H1 (cell line): ENCODE data around the gene C17orf113. TPM values are rescaled to one million over a fixed set of nuclear protein-coding genes. Genes with fewer than 3 reads are reported as not detected.

ENCODE experiments used
- CTCF ChIA-PET: fragments of 300-600 bp; sonication (Branson Sonifier 250); formaldehyde crosslinking; loops from one replicate; lab custom pipeline; 2021; ENCODE audit not compliant: partially characterized antibody; lab: Charles Lee
- POLR2A ChIA-PET: fragments of 300-600 bp; sonication (Branson Sonifier 250); formaldehyde crosslinking; loops from one replicate; lab custom pipeline; 2021; ENCODE audit warnings: inconsistent platforms; ENCODE audit not compliant: partially characterized antibody; lab: Charles Lee
- DNase-seq, 2 experiments: peaks; one replicate each; pipeline versions ENCODE4 v3.0.0 to v3.0.0-alpha.2; 2010 to 2022; ENCODE audit warnings: low spot score in 2 of 2, low read depth in 1 of 2, mixed read lengths in 1 of 2
- FAIRE-seq: peaks from 2 replicates; lab custom pipeline; 2011; peaks lifted over from hg19 to GRCh38; lab: Jason Lieb, UNC
- H2AFZ ChIP-seq: 2 replicates; pipeline ENCODE4 v1.8.1; 2012; ENCODE audit warnings: low read length, inconsistent platforms
- H2AK5ac ChIP-seq: 2 replicates; pipeline ENCODE4 v1.6.1; 2013; ENCODE audit warnings: low read depth, low read length
- H2BK120ac ChIP-seq: replicated peaks from 2 replicates; pipeline ENCODE3; 2013; ENCODE audit warnings: low read depth, low read length, inconsistent platforms
- H2BK12ac ChIP-seq: 2 replicates; pipeline ENCODE4 v1.6.1; 2013; ENCODE audit warnings: low read depth, low read length
- H2BK15ac ChIP-seq: 2 replicates; pipeline ENCODE4 v1.6.1; 2013; ENCODE audit warnings: low read length
- H2BK20ac ChIP-seq: 2 replicates; pipeline ENCODE4 v1.6.1; 2013; ENCODE audit warnings: low read length
- H2BK5ac ChIP-seq: 2 replicates; pipeline ENCODE4 v1.6.1; 2013; ENCODE audit warnings: low read depth, low read length
- H3K14ac ChIP-seq: 2 replicates; pipeline ENCODE4 v1.6.1; 2013; ENCODE audit warnings: inconsistent platforms; ENCODE audit not compliant: insufficient read length
- H3K18ac ChIP-seq: 2 replicates; pipeline ENCODE4 v1.6.1; 2013; ENCODE audit warnings: low read length; ENCODE audit errors: extremely low read depth
- H3K23ac ChIP-seq: 2 replicates; pipeline ENCODE4 v1.6.1; 2013; ENCODE audit warnings: inconsistent platforms; ENCODE audit not compliant: insufficient read length
- H3K23me2 ChIP-seq: 2 replicates; pipeline ENCODE4 v1.6.1; 2013; ENCODE audit warnings: low read depth, low read length
- H3K27ac ChIP-seq: 2 replicates; pipeline ENCODE4 v1.6.1; 2011; ENCODE audit warnings: low read depth, low read length, inconsistent platforms
- H3K27me3 ChIP-seq, 4 experiments: replicated peaks in 1 of 4; 1 replicate in 1 of 4; 2 replicates in 3 of 4; pipeline versions ENCODE4 v1.6.1 to v1.8.1; 2011 to 2013; ENCODE audit warnings: low read length in 3 of 4, mild to moderate bottlenecking in 3 of 4, inconsistent platforms in 2 of 4, mixed read lengths in 2 of 4, moderate library complexity in 1 of 4; ENCODE audit not compliant: control insufficient read depth in 3 of 4, insufficient read depth in 3 of 4; ENCODE audit errors: extremely low read depth in 1 of 4
- H3K36me3 ChIP-seq, 4 experiments: 2 replicates each; pipeline versions ENCODE4 v1.6.1 to v1.8.1; 2011 to 2013; ENCODE audit warnings: mild to moderate bottlenecking in 4 of 4, low read length in 3 of 4, moderate library complexity in 2 of 4, control low read depth in 1 of 4, inconsistent platforms in 1 of 4; ENCODE audit not compliant: insufficient read depth in 4 of 4, control insufficient read depth in 2 of 4
- H3K4ac ChIP-seq: replicated peaks from 2 replicates; pipeline ENCODE3; 2013; ENCODE audit warnings: low read length, low read depth, mixed read lengths, inconsistent platforms; ENCODE audit not compliant: insufficient read length
- H3K4me1 ChIP-seq, 4 experiments: replicated peaks in 1 of 4; 1 replicate in 1 of 4; 2 replicates in 3 of 4; pipeline versions ENCODE4 v1.6.1 to v1.8.1; 2011 to 2013; ENCODE audit warnings: low read length in 3 of 4, inconsistent platforms in 2 of 4, mixed read lengths in 1 of 4; ENCODE audit not compliant: insufficient read depth in 4 of 4, control insufficient read depth in 3 of 4
- H3K4me2 ChIP-seq, 2 experiments: 2 replicates each; pipeline versions ENCODE4 v1.6.1 to v1.8.1; 2011 to 2013; ENCODE audit warnings: low read depth in 2 of 2, low read length in 2 of 2, control low read depth in 1 of 2, inconsistent platforms in 1 of 2, mild to moderate bottlenecking in 1 of 2; ENCODE audit not compliant: insufficient read depth in 1 of 2
- H3K4me3 ChIP-seq, 4 experiments: fragments of 200-600, 300-600 bp in 1 of 4; sonication (generic), shearing (Covaris generic), sonication (Bioruptor Twin) in 1 of 4; 2 replicates each; pipeline versions ENCODE4 v1.5.1 to v1.8.1; 2011 to 2016; ENCODE audit warnings: low read length in 4 of 4, low read depth in 3 of 4, control low read depth in 2 of 4, inconsistent platforms in 2 of 4, mild to moderate bottlenecking in 2 of 4, mixed read lengths in 1 of 4, moderate library complexity in 1 of 4; ENCODE audit not compliant: insufficient read depth in 2 of 4; ENCODE audit errors: extremely low read depth in 1 of 4
- H3K56ac ChIP-seq: replicated peaks from 2 replicates; pipeline ENCODE3; 2013; ENCODE audit warnings: low read depth, mild to moderate bottlenecking, mixed read lengths, low read length, inconsistent platforms; ENCODE audit not compliant: insufficient read length
- H3K79me1 ChIP-seq: 2 replicates; pipeline ENCODE4 v1.6.1; 2013; ENCODE audit warnings: low read depth, low read length, control low read depth
- H3K79me2 ChIP-seq, 2 experiments: 2 replicates each; pipeline versions ENCODE4 v1.6.1 to v1.8.1; 2012 to 2013; ENCODE audit warnings: low read length in 2 of 2, mild to moderate bottlenecking in 2 of 2, inconsistent platforms in 1 of 2; ENCODE audit not compliant: insufficient read depth in 2 of 2, control insufficient read depth in 1 of 2
- H3K9ac ChIP-seq, 4 experiments: replicated peaks in 1 of 4; 1 replicate in 1 of 4; 2 replicates in 3 of 4; pipeline versions ENCODE4 v1.6.1 to v1.8.1; 2011 to 2013; ENCODE audit warnings: low read depth in 3 of 4, low read length in 3 of 4, control low read depth in 2 of 4, mild to moderate bottlenecking in 2 of 4, moderate library complexity in 2 of 4, inconsistent platforms in 1 of 4; ENCODE audit errors: extremely low read depth in 1 of 4
- H3K9me3 ChIP-seq, 2 experiments: 2 replicates each; pipeline versions ENCODE4 v1.6.1 to v1.8.1; 2012 to 2013; ENCODE audit warnings: mild to moderate bottlenecking in 2 of 2, moderate library complexity in 2 of 2, control low read depth in 1 of 2, inconsistent platforms in 1 of 2, low read depth in 1 of 2, low read length in 1 of 2, mixed read lengths in 1 of 2; ENCODE audit not compliant: insufficient read depth in 2 of 2
- H4K20me1 ChIP-seq, 2 experiments: replicated peaks in 1 of 2; 2 replicates each; pipeline versions ENCODE3 to v1.8.1; 2011 to 2013; ENCODE audit warnings: inconsistent platforms in 2 of 2, low read length in 2 of 2, mild to moderate bottlenecking in 1 of 2; ENCODE audit not compliant: insufficient read depth in 2 of 2, control insufficient read depth in 1 of 2
- H4K5ac ChIP-seq: 2 replicates; pipeline ENCODE4 v1.6.1; 2013; ENCODE audit warnings: low read length, low read depth, mixed read lengths, inconsistent platforms; ENCODE audit not compliant: insufficient read length
- H4K8ac ChIP-seq: 2 replicates; pipeline ENCODE4 v1.8.0; 2013; ENCODE audit warnings: mild to moderate bottlenecking, moderate library complexity, low read length, inconsistent platforms; ENCODE audit not compliant: insufficient read depth; ENCODE audit errors: extremely low read depth
- H4K91ac ChIP-seq: replicated peaks from 2 replicates; pipeline ENCODE3; 2013; ENCODE audit warnings: low read length, mixed read lengths, inconsistent platforms; ENCODE audit not compliant: insufficient read length
- CTBP2 ChIP-seq: IDR thresholded peaks from 2 replicates; pipeline ENCODE4 v1.7.0; 2011; ENCODE audit warnings: borderline replicate concordance, mild to moderate bottlenecking, moderate library complexity, mixed read lengths, low read length; ENCODE audit not compliant: insufficient read depth, insufficient read length
- EZH2 ChIP-seq: fragments of 200-600 bp; sonication (generic); IDR thresholded peaks from 2 replicates; pipeline ENCODE4 v1.7.1; 2012; ENCODE audit warnings: low read depth, mild to moderate bottlenecking, moderate library complexity, low read length, inconsistent platforms; ENCODE audit not compliant: severe bottlenecking
- GTF2F1 ChIP-seq: IDR thresholded peaks from 2 replicates; pipeline ENCODE4 v1.6.1; 2012; ENCODE audit warnings: low read depth, low read length, improper control_type of control experiment, borderline replicate concordance
- KDM5A ChIP-seq: fragments of 200-600 bp; IDR thresholded peaks from 2 replicates; pipeline ENCODE4 v1.7.1; 2012; ENCODE audit warnings: mild to moderate bottlenecking, low read length, inconsistent platforms, mixed read lengths
- NANOG ChIP-seq: IDR thresholded peaks from 2 replicates; pipeline ENCODE4 v1.6.1; 2011; ENCODE audit warnings: low read length, low read depth, mild to moderate bottlenecking, inconsistent platforms; ENCODE audit not compliant: insufficient read depth, poor library complexity, severe bottlenecking
- SP2 ChIP-seq: IDR thresholded peaks from 2 replicates; pipeline ENCODE4 v1.6.1; 2012; ENCODE audit warnings: mild to moderate bottlenecking, low read length, inconsistent platforms
- WGBS, 2 experiments: shearing (Covaris generic) in 1 of 2; methylation state at CpG; one replicate each; pipeline versions ENCODE4 v1.1.6 to v1.1.7; 2013 to 2015; ENCODE audit warnings: low lambda C conversion rate in 2 of 2, mixed read lengths in 2 of 2, inconsistent platforms in 1 of 2, low coverage in 1 of 2, missing lambda C conversion rate in 1 of 2; ENCODE audit not compliant: insufficient replicate concordance in 2 of 2, insufficient coverage in 1 of 2, insufficient read length in 1 of 2; ENCODE audit errors: extremely low coverage in 1 of 2, missing lambda C conversion rate in 1 of 2; 5-methylcytosine and 5-hydroxymethylcytosine counted together
- polyA plus RNA-seq, 7 experiments: library from polyadenylated mRNA; depleted of rRNA in 3 of 7; stranded (reverse) in 5 of 7; unstranded in 2 of 7; fragments of >200 nt in 5 of 7; fragments of 200-250 nt in 2 of 7; gene quantifications; 1 replicate in 5 of 7; 2 replicates in 1 of 7; 4 replicates in 1 of 7; pipeline versions ENCODE4 v1.2.1 to v1.2.3, GENCODE V29; 2011 to 2013; ENCODE audit warnings: missing spikeins in 2 of 7, mixed read lengths in 2 of 7
- total RNA-seq: library from RNA; stranded (reverse); fragmentation: NEBNext Ultra II Directional; extraction: Animal tissue kit (Norgen Biotek cat#: 25700); gene quantifications from 2 replicates; pipeline ENCODE4 v1.2.1, GENCODE V29; 2021

The C17orf113 gene
- total and polyA plus RNA-seq, 2 of the 8 experiments (the other 6 are each of a cell fraction or from before 2014, with no cell fraction given): 1.0 to 1.4 TPM

GRCh38 chr17:42094375-42095069 lies 44.1 kb upstream of the C17orf113 start:
- DNase-seq: no peak

More at GRCh38 chr17:42094375-42095069, 44.1 kb upstream of the C17orf113 start:
- 83% methylated on average over 12 of the region's 12 CpGs; no CpG with 5 or more reads in 1 of the 2 experiments for WGBS, 2 experiments
- no peaks in the 10 kb centered on the region; the same call in 1 of the 2 replicates for H3K79me1 ChIP-seq
- no peaks in the 10 kb centered on the region for H3K9me3 ChIP-seq
- no peak overlapping the region for H4K8ac ChIP-seq
- no peaks in the 10 kb centered on the region for H4K20me1 ChIP-seq
- H3K18ac ChIP-seq: no peak overlapping the region
- H3K23ac ChIP-seq: no peak overlapping the region
- H3K4ac ChIP-seq: no peak overlapping the region
- no peak overlapping the region for H3K4me2 ChIP-seq
- H4K91ac ChIP-seq: no peak overlapping the region
- H3K9ac ChIP-seq: no peak overlapping the region
- no peak overlapping the region for H3K4me3 ChIP-seq
- no peak for TF ChIP-seq KDM5A
- no peak for TF ChIP-seq SP2
- no peak for TF ChIP-seq NANOG
- TF ChIP-seq CTBP2: no peak
- no peak for TF ChIP-seq EZH2
- no peak for TF ChIP-seq GTF2F1
- H3K36me3 ChIP-seq: no peaks in the 10 kb centered on the region
- H3K79me2 ChIP-seq: no peaks in the 10 kb centered on the region
- no peak overlapping the region for H2AK5ac ChIP-seq
- no peak for FAIRE-seq
- no peak overlapping the region for H3K56ac ChIP-seq
- H3K4me1 ChIP-seq: peaks cover 0 to 14% (median 9%) of the 10 kb centered on the region in 4 experiments; a peak in 6 of 7 replicates
- H3K27me3 ChIP-seq: peaks cover 4 to 22% (median 18%) of the 10 kb centered on the region in 4 experiments
- H2BK12ac ChIP-seq: no peak overlapping the region
- H3K14ac ChIP-seq: no peak overlapping the region
- no peak overlapping the region for H4K5ac ChIP-seq
- H3K27ac ChIP-seq: no peak overlapping the region
- H2BK20ac ChIP-seq: no peak overlapping the region
- no peak overlapping the region for H2AFZ ChIP-seq
- CTCF ChIA-PET: interaction anchor here (0.6 to 39.4 kb wide), 8 partner anchors 8 to 64 kb away, joined by 3 to 1084 read pairs (median 36); partner anchors contain the start of genes DHX58, DNAJC7, HSPB9 and KAT2A
- H2BK5ac ChIP-seq: no peak overlapping the region
- POLR2A ChIA-PET: interaction anchor here (0.7 to 1.6 kb wide), 2 partner anchors 13 to 40 kb away, joined by 3 to 4 read pairs; no protein-coding TSS in a partner anchor
- 0 out of 2 replicates have a peak overlapping the region, but pooled peaks have one; percentile 12 for H2BK15ac ChIP-seq
- peaks cover 6% of the 10 kb centered on the region; the same call in 1 of the 2 replicates for H3K23me2 ChIP-seq
- H2BK120ac ChIP-seq: no peak overlapping the region
